Stimulated activated CD4-positive, alpha-beta T cell treated with anti-CD3 and anti-CD28 coated beads, Interleukin-4, amount 100 ng/mL, for 4 hours (primary cell): Measurements from ENCODE around the gene OAF.
"Not testable (repeated sequence)": the region's sequence is repeated elsewhere in the genome, so short reads cannot be mapped to it uniquely, and the experiment has no call there.

Experiments
- DNase-seq, 2 experiments: peaks; one replicate each; pipeline ENCODE4 v3.0.0-alpha.2; 2020

The OAF gene

DNA sequence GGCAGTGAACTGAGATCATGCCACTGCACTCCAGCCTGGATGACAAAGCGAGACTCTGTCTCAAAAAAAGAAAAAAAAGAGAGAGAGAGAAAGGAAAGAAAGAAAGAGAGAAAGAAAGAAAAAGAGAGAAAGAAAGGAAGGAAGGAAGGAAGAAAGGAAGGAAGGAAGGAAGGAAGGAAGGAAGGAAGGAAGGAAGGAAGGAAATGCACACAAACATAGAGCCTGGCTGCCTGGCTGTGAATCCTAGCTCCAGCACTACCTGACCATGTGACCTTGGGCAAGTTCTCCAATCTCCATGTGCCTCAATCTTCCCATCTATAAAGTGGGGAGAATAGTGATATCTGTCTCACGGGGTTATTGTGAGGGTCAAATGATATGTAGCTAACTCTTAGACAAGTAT is 63.1 kb downstream of the OAF start:
- not testable (repeated sequence) for DNase-seq

DNA sequence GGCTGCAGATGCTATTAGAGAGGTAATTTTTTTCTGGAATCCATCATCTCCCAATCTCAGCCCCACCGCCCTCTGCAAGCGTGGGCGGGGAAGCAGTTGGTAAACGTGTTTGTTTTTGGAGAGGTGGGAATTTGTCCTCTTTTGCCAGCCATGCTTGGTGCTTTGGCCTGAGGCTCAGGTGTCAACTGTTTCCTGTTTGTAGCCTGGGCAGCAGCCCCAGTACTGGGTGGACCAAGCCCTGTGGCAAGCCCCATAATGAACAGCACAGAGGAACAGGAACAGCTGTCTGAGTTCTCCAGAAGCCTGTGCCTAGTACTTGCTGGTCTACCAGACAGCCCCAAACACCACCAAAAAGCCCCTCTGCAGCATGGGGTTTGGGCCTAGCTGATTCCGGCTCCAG is 68.7 kb downstream of the OAF start:
- DNase-seq, result no peak
